HG03045 (cell line): ENCODE results near the gene SNRPF.

Source experiments
- ATAC-seq: cut with Tn5 transposase; IDR thresholded peaks from one replicate; pipeline ENCODE4 v1.9.1; 2021; ENCODE audit warnings: mild to moderate bottlenecking, moderate library complexity; ENCODE audit not compliant: unreplicated experiment

SNRPF gene

DNA sequence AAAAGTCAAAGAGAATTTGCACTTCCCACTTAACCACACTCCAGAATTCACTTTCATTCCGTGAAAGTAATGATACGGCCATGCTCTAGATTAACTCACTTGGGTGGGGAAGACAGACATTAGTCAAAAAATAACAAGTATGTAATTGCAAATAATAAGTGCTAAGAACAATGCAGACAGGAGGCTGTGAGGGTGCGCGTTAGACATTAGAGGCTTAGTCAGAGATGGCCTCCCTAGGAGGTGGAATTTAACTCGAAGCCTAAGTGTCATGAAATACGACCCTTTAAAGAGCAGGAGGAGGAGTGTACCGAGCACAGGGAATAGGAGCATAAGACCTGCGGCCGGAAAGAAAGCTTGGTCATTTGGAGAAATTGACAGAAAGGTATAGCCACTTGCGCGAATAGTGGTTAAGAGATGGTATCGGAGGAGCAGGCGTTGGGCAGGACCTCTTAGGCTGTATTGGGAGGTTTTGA lies 628 bp downstream of the SNRPF start:
- ATAC-seq = peak; percentile 9

DNA sequence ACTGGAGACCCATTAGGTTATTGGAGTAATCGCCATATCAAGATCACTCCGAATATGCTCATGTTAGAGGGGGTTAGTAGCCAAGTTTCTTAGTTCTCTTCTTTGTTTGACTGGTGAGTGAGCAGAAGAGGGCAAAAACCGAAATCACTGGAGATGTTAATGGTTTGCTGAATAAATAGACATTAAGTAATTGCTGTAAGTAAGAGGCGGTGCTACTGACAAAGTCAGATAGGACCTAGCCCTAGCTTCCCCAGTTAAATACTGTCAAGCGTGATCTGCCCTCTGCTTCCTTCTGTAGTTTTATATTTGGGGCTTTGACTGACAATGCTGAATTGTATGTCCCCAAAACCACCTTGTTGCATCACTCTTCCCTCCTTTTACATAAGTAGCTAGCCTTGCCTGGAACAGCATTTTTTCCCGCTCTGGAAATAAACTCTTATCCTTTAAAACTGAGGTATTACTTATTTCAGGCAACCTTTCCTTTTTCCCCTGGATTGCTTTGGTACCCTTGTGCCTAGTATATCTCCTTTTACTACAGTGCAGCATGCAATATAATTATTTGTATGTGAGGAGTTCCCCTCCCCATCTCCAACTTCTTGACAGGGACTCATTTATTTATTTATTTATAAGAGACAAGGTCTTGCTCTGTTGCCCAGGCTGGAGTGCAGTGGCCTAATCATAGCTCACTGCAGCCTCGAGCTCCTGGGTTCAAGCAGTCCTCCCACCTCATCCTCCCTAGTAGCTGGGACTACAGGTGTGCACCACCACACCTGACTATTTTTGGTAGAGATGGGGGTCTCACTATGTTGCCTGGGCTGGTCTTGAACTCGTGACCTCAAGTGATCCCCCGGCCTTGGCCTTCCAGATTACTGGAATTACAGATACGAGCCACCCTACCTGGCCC lies 1.4 kb downstream of the SNRPF start:
- ATAC-seq = no peak

GRCh38 chr12:95862038-95862437 lies 3.3 kb downstream of the SNRPF start:
- no peak for ATAC-seq

GRCh38 chr12:95863337-95863736 lies 4.6 kb downstream of the SNRPF start:
- ATAC-seq = no peak

GRCh38 chr12:95870897-95871296 lies 12.1 kb downstream of the SNRPF start:
- ATAC-seq = no peak

GRCh38 chr12:95874452-95874851 lies 15.7 kb downstream of the SNRPF start:
- no peak for ATAC-seq

DNA sequence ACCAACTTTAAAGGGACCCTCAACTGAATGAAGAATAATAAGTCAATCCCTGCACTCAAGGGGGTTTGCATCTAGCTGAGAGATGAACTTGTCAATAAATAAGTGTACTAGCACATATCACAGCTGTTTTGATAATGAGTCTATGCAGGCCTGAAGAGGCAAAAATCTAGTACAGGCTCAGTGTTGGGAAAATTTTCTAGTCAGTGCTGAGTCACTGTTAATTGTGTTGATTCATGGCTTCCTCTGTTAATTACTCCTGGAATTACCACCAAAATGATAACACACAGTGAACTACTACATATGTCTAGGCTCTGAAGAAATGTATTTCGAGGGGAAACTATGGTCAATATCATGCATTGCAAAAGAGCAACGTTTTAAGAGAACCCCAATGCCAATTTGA lies 18.9 kb downstream of the SNRPF start:
- no peak for ATAC-seq

- no peak for ATAC-seq
Observed at GRCh38 chr12:95880895-95881294, 22.1 kb downstream of the SNRPF start.

GRCh38 chr12:95881331-95881955 lies 22.7 kb downstream of the SNRPF start:
- no peak for ATAC-seq

- ATAC-seq = no peak
Observed at GRCh38 chr12:95882080-95882479, 23.3 kb downstream of the SNRPF start.

DNA sequence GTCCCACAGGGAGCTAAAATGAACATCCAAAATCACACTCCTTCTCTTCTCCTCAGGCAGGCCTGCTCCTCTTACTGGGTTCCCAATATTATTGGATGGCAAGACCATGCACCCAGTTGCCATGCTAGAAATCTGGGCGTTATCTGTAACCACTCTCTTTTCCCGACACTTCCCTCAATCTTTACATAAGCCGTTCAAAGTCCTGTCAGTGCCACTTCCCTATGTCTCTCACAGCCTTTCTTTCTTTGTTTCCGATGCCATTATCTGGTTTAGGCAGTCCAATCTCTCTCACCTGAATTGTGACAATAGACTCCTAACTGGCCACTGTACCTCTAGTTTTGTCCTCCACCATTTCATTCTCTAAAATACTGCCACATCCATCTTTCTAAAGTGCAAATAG lies 24.1 kb downstream of the SNRPF start:
- no peak for ATAC-seq

- ATAC-seq = no peak
Observed at GRCh38 chr12:95884998-95885397, 26.2 kb downstream of the SNRPF start.

- no peak for ATAC-seq
Observed at GRCh38 chr12:95887311-95887710, 28.6 kb downstream of the SNRPF start.

GRCh38 chr12:95890958-95891357 lies 32.2 kb downstream of the SNRPF start:
- no peak for ATAC-seq

DNA sequence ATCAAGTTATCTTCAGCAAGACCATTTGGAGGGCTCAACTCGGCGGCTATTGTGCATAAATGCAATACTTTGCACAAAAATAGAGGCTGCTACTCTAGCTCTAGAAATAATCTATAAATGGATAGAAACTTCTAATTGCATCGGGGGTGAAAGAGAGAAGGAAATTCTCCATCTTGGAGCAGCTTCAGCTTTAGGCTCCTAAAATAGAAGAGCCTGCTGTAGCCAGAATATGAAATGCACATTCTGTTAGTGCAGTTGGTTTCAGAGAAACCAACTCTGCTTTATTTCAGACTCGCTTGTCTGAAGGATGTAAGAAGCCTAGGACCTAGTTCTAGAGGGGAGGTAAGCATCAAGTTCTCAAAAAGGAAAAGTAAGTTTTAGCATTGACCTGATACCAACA lies 38.1 kb downstream of the SNRPF start:
- ATAC-seq = no peak

DNA sequence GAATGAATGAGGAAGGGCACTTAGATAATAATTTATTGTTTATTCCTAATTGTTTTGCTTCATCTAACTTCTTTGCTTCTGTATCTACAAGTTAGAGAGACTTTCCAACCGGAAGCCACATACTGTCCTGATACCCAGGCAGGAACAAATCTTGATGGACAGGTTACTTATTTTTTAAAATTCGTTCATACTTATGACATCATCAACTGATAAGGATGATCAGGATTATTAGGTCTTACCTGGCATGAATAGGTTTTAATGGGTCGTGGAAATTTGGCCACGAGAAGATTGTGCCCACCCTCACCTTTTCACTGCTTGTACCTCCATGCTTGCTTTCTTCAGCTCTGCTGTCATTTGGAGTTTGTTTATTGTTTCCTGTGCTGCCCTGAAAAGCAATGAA lies 39.3 kb downstream of the SNRPF start:
- ATAC-seq = no peak

DNA sequence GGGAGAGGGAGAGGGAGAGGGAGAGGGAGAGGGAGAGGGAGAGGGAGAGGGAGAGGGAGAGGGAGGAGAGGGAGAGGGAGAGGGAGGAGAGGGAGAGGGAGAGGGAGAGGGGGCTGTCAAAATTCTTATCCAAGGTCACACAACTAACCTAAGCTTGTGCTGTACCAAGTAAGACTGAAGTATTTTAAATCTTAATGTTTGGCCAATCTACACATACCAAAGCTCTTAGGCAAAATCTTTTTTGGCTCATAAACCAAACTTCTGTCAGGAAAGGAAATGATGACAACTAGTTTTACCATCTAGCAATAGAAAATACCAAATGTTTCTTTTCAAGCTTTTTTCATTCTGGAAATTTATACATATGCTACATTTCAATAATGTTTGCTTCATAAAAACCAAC lies 49.8 kb downstream of the SNRPF start:
- no peak for ATAC-seq

DNA sequence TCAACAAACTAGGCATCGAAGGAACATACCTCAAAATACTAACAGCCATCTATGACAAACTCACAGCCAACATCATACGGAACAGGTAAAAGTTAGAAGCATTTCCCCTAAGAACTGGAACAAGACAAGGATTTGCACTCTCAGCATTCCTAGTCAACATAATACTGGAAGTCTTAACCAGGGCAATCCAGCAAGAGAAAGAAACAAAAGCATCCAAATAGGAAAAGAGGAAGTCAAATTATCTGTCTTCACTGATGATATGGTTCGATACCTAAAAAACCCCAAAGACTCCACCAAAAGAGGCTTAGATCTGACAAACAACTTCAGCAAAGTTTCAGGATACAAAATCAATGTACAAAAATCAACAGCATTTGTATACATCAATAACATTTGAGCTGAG lies 51.1 kb downstream of the SNRPF start:
- no peak for ATAC-seq
